Epithelial cell of proximal tubule (primary cell): ENCODE results near the gene DZANK1. TPM values are rescaled to one million over a fixed set of nuclear protein-coding genes. Genes with fewer than 3 reads are reported as not detected.

Source experiments
- DNase-seq: peaks from one replicate; pipeline ENCODE4 v3.0.0-alpha.2; 2011; ENCODE audit warnings: low read depth
- H3K4me3 ChIP-seq: 2 replicates; pipeline ENCODE4 v1.5.1; 2011; ENCODE audit warnings: low read depth, mild to moderate bottlenecking, low read length
- CTCF ChIP-seq: conservative IDR thresholded peaks from 2 replicates; pipeline ENCODE4 v1.5.1; 2012; ENCODE audit warnings: low read depth, mild to moderate bottlenecking, low read length
- total RNA-seq: library from RNA; depleted of rRNA; stranded (reverse); fragments of >200 nt; gene quantifications from 2 replicates; pipeline ENCODE4 v1.2.3, GENCODE V29; 2015

DZANK1 gene
- total RNA-seq, 1 donor from 2014 or later, result 1.3 TPM

- H3K4me3 ChIP-seq, result no peak overlapping the region
- no peak for TF ChIP-seq CTCF
- no peak for DNase-seq
Observed at GRCh38 chr20:18481596-18481995, 14.8 kb upstream of the DZANK1 start.

DNA sequence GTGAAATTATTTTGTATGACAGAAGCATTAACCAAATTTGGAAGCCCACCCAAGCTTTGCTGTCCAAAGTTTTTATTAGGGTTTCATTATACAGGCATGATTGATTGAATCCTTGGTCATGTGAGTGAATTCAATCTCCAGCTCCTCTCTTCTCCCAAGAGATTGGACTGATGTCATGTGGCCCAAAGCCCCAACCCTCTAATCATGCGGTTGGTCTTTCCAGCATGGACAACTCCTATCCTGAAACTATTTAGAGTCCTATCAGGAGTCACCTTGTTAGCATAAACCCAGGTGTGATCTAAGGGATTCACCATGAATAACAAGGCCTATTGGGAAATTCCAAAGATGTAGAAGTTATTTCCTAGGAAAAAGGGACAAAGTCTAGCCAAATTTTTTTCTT, 11.0 kb upstream of the DZANK1 start:
- no peak for TF ChIP-seq CTCF
- DNase-seq, result no peak

DNA sequence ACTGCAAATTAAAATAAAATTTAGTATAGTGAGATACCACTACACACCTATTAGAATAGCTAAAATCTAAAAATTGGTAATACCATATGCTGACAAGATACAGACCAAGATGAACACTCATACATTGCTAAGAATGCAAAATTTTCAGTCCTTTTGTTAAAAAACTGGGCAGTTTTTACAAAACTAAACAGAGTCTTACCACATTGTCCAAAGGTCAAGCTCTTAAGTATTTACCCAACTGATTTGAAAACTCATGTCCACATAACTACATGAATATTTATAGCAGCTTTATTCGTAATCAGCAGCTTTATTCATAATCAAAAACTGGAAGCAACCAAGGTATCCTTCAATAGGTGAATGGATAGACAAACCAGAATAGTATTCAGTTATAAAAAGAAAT, 10.4 kb upstream of the DZANK1 start:
- no peak for DNase-seq
- TF ChIP-seq CTCF, result no peak
- H3K4me3 ChIP-seq, result no peak overlapping the region

More for the DNA sequence above, 11.0 kb upstream of the DZANK1 start:
- no peak overlapping the region for H3K4me3 ChIP-seq

GRCh38 chr20:18466574-18466893, 296 bp downstream of the DZANK1 start:
- peak overlapping the region; percentile 73 for H3K4me3 ChIP-seq
- DNase-seq, result no peak
- no peak for TF ChIP-seq CTCF

- DNase-seq, result peak; percentile 38
Observed at GRCh38 chr20:18465536-18466200, 1.2 kb downstream of the DZANK1 start.

DNA sequence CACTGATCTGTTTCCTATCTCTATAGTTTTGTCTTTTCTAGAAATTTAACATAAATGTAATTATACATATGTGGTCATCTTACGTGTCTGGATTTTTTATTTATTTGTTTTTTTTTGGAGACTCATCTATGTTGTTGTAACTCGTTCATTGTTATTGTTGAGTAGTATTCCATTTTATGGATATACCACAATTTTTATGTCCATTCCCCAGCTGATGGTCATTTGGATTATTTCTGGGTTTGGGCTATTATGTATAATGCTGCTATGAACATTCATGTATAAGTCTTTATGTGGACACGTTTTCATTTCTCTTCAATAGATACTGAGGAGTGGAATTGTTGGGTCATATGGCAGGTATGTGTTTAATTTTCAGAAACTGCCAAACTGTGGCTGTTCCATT, 10.2 kb downstream of the DZANK1 start:
- DNase-seq, result no peak
- no peak for TF ChIP-seq CTCF
- no peak overlapping the region for H3K4me3 ChIP-seq

More at GRCh38 chr20:18465536-18466200, 1.2 kb downstream of the DZANK1 start:
- no peak for TF ChIP-seq CTCF
- peak overlapping the region; percentile 73 for H3K4me3 ChIP-seq

GRCh38 chr20:18443886-18444285, 22.9 kb downstream of the DZANK1 start:
- no peak for DNase-seq

More at GRCh38 chr20:18443886-18444285, 22.9 kb downstream of the DZANK1 start:
- H3K4me3 ChIP-seq, result no peak overlapping the region
- TF ChIP-seq CTCF, result no peak
